ENCODE results near the gene BCL2L13.

- TF ChIP-seq CTCF (IDR thresholded peaks at IDR 0.05; ENCODE audit: insufficient read depth, low read length) (no peak), GABPA (IDR thresholded peaks at IDR 0.05; ENCODE audit: low read depth) (no peak), REST (IDR thresholded peaks at IDR 0.05; ENCODE audit: insufficient replicate concordance, low read depth) (no peak), POLR2AphosphoS5 (IDR thresholded peaks at IDR 0.05; ENCODE audit: low read depth) (no peak), SPI1 (IDR thresholded peaks at IDR 0.05; ENCODE audit: borderline replicate concordance, low read depth) (no peak)
Observed at GRCh38 chr22:17627961-17628405, 10.6 kb upstream of the BCL2L13 start.
